Dedifferentiated amniotic fluid mesenchymal stem cell (primary cell): ENCODE measurements around the gene OPCML.

Experiments used
- DNase-seq: peaks from one replicate; pipeline ENCODE4 v3.0.0-alpha.2; 2016; ENCODE audit errors: extremely low spot score

Gene OPCML

DNA sequence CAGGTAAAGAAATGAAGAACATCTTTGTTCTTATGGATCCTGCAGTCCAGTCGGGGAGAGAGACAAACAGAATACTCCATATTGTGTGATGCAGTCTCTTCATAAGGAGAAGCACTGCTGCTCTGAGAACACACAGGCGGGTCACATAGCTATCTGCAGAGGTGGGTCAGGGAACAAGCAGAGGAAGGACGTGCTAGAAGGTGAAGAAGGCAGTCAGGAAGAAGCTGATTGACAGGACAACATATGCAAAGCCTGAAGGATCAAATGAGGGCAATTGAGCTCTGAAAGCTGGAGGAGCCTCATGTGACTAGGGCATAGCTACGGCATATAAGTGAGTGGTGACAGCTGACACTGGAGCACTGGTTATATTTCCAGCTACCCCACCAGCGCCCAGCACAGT, 122.5 kb downstream of the OPCML start:
- DNase-seq, result no peak

DNA sequence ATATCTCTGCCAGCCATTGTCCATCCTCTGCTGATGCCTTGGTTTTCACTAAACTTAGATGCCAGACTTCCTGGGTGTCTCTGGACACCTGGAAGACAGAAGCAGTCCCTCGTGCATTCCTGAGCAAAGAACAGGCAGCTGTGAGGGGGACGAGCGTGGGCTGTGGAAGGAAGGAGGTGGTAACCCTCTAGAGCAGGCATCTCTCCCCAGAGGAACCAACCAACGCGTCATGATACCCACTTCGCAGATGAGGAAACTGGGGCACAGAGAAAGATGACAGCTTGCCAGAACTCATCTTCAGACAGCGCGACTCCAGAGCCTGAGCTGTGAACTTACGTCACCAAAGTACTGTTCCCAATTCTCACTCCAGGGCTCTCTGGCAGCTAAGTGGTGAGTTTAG, 123.4 kb downstream of the OPCML start:
- DNase-seq, result no peak

DNA sequence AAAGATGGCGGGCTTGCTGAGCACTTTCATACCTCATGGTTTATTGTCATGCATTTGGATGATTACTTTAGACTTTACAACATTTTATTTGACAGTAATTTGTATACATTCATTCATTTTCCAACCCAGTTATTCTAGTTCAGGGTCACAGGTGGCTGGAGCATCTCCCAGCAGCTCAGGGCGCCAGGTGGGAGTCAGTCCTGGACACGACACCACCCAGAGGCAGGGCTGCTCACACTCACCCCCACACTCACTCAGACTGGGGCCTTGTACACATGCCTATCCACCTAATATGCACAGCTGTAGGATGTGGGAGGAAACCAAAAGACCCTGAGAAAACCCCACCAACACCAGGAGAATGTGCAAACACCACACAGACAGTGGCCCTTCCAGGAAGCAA, 123.9 kb downstream of the OPCML start:
- DNase-seq, result no peak

DNA sequence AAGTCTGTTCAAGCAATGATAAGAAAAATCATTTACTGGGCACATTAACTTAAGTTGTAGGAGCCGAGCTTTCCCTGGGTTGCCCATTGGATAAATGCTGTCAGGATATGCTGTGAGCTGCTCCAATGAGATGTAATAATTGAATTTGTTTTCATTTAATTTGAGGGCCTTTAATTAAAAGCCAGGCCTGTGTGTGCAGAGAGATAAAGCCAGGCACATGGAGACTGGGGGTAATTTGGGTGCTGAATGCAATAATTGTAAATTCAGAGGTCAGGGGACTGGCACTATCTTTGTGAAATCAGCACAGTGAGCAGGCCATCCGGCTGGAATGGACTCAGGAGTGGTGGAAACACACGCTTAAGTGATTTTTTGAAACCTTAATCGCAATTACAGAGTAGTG, 125.8 kb downstream of the OPCML start:
- DNase-seq, result no peak

- no peak for DNase-seq
Observed at GRCh38 chr11:133403900-133404299, 128.4 kb downstream of the OPCML start.

GRCh38 chr11:133402551-133402950, 129.8 kb downstream of the OPCML start:
- DNase-seq, result no peak

DNA sequence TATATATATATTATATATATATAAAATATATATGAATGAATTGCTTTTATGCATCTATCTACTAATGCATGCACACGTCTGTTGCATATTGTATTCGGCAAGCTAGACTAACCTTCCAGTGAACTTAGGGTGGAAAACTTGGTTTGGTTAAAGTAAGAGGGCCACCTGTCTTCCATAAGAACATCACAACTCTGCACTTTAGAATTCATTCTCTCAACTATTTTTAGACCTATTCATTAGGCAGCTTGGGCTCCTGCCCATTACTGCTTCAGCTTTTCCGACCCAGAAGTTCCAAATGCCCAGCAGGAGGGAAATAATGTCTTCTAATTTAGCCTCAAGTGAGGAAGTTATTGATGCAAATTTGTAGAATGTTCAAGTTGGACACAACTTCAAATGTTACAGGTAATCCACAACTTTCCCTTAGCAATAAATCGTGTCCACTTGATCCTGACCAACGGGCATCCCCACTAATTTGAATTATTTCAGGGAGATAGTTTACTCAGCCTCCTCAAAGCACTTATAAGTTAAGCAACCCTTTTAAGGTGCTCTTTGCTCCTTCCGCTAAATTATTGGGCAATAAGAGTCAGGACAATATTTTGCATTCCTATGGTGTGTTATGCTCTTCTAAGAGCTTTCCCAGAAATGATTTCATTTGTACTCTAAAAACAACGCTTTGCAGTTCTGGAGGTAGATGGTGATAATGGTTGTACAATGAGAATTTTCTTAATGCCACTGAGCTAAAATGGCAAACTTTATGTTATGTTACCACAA, 132.3 kb downstream of the OPCML start:
- DNase-seq, result no peak

DNA sequence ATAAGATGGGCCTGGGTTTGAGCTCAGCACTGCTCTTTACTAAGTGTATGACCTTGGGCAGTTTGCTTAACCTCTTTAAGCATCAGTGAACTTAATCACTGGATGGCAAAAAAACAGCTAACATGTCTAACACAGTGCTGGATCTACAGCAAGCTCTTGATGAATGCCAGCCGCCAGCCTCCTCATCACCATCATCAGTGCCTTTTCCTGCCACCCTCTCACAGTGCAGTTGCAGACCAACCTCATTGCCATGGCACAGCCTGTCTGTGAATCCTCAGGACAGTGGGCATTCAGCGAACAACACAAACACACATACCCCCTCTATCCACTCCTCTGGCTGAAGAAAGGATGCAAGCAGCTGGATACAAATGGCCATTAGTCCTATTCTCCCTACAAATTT, 133.0 kb downstream of the OPCML start:
- no peak for DNase-seq

DNA sequence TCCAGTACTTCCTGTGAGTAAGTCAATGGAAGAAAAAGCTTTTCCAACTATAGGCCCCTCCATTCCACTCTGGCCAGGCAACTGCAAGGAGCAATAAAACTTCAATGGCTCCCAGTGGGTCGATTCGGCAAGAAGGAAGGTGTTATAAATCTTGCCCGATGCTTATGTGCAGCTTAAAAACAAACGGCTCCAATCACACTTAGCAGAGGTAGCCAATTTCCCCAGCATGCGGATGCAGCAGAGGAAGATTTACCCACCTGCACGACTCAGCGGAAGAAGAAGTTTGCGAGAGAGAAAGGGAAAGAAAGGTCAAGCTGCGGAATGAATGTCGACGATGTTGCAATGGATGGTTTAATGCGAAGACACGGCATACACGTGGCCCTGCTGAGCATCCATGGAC, 141.5 kb downstream of the OPCML start:
- DNase-seq, result no peak

- DNase-seq, result no peak
Observed at GRCh38 chr11:133388975-133389568, 143.2 kb downstream of the OPCML start.

DNA sequence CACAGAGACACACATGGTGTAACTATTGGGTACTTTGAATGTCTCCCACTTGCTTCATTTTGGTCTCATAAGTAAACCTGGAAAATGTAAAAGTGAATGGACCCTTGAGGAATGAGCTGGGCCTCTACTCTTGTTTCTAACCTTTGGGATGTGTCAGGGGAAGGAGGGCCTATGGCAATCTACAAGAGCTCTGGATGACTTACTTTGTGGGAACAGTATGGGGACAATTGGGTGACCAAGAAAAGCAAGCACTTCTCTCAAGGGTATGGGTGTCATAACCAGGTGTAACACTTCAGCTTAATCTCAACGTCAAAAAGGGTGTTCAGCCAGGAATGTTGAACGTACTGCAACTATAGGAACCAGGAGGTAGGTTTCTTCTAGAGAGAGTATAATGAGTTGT, 144.0 kb downstream of the OPCML start:
- DNase-seq, result no peak

GRCh38 chr11:133386852-133387251, 145.4 kb downstream of the OPCML start:
- no peak for DNase-seq

DNA sequence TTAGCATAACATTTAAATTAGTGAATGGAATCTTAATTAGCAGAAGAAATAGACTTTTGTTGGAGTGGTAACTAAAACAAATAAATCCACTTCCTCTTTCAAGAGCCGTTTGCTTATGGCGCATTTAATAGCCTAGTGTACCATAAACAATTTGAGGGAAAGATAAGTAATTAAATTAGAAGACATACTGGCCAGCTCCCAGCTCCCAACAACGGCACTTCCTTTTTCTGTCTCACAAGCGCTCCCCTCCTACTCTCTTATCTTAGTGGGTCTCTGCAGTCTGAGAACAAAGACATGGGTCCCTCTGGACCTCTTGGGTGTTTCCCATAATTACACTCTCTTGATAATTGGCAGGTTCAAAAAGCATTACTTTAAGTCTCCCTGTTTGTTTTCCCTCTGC, 146.0 kb downstream of the OPCML start:
- DNase-seq, result no peak

- DNase-seq, result no peak
Observed at GRCh38 chr11:133385781-133386180, 146.5 kb downstream of the OPCML start.

DNA sequence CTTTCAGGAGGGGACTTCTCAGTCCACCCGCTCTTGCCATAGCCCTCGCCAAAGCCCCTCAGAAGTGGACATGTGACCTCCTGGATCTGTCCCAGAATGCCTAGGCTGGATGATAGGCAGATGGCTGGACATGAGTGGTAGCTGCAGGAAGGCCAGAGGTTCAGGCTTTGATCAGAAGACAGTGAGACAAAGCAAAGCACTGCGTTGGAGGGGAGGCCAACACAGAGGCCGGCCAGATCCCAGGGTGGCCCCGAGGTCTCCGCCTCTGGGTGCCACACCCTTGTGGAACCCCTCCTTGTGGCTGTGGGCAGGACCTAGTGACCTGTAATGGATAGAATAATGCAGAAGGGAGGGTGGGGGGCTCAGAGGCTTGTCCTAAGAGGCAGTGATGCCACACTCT, 147.6 kb downstream of the OPCML start:
- DNase-seq, result no peak

- DNase-seq, result no peak
Observed at GRCh38 chr11:133383689-133384088, 148.6 kb downstream of the OPCML start.

DNA sequence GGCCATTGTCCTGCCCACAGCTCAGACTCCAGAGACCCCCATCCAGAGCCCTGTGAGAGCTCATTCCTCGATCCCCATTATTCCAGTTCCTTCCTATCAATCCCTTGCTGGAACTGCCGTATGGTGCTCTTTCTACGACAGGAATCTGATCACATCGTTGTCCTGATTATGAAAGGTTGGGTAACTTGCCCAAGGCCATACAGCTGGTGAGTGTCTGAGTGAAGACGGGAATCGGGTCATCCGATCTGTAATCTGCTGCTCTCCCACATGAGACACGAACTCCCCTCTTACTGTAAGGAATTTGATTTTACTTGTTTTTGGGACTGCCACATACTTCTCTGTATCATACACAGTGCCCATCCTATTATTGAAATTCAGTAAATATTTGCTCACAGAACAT, 149.1 kb downstream of the OPCML start:
- no peak for DNase-seq

DNA sequence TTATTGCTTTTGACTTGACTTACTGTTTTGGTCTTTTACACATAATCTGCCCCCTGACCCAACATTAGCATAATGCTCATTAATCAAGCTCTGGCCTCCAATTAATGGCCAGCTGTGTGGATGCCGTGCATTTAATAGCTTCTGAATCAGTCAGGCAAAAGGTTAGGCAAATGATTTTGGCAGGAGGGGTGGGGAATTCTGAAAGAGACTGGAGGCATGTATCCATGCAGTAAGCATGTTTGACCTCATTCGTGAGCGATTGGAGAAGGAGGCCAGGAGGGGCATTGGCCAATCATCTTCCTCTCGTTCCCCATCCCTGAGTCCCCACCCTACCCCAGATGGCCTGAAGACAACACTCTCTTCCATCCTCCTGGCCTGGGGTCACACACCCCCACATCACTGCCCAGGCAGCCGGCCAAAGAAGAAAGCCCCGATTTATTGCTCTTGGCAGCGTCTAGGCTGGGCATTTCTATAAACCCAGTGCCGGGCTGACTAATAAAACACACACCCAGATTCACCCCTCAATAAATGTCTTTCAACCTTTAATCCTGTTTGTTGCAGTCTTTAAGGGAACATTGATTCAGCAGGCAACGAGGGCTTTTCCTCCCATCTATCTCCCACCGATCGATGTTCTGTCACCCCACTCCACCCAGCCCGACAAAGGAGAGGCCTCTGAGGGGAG, 150.0 kb downstream of the OPCML start:
- no peak for DNase-seq

DNA sequence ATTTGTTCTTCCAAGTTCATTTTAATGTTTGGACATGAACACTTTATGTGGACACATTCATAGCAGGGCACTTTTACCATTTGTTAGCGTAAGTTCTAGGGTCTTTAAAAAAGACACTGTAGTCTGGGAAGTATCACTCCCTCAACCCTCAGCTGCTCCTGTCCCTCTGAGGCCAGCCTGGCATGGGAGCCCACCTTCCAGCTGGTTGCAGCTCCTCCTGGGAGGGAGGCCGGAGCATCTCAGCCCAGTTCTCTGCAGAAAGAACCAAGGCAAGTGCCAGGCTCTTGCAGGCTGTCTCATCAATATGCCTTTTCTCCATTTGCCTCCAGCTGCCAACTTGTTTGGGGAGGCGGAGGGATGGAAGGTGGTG, 150.6 kb downstream of the OPCML start:
- no peak for DNase-seq

GRCh38 chr11:133366147-133366546, 166.2 kb downstream of the OPCML start:
- DNase-seq, result no peak

DNA sequence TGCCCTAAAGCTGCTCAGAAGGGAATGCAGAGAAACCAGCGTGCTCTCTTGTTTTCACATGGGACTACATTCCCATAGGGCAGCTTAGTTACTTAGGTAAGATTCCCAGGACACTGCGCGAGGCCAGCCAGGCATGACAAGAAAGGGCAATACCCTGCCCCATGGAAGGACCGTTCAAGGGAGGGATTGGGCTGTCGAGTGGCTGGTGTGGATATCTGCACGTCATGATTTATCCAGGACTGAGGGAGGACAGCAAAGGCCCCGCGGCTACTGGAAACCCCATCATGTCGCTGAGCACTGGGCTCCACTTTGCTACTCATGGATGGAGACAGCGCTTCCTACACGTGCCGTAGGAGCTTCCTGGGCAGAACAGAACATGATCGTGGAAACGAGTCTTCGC, 169.4 kb downstream of the OPCML start:
- DNase-seq, result no peak

DNA sequence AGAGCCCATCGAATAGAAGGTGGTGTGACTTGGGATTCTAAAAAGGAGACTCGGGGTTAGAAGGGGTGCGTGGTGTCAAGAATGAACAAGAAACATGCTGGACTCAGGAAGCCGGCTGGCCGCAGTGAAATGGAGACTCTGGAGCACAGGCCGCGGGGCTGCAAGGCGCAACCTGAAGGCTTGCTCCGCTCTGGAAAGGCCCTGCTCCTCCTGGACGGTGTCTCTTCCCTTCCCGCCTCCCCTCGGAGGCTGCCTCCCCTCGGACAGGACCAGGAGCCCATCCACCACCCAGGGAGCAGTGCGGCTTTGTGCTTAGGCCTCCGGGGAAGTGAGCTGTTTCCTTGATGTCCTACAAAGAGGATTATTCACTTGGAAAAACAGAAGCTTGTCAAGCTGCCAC, 170.1 kb downstream of the OPCML start:
- no peak for DNase-seq

DNA sequence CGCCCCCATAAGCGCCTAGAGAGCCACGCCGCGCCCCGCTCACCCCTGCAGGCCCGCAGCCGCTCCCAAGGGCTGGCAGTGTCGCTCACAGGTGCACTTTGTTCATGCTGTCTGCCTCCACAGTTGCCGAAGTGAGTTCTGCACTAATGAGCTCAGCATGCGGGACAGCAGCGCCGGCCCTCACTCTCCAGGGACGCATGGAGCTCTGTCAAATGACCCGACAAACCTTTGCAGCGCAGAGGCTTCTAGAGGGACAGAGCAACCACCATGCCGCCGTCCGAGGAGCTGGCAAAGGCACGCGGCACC, 170.7 kb downstream of the OPCML start:
- no peak for DNase-seq
